Measurements from ENCODE around the gene RIMS4. TPM values are rescaled to one million over a fixed set of nuclear protein-coding genes. Genes with fewer than 3 reads are reported as not detected.

Gene RIMS4
- total and polyA plus RNA-seq, 4 donors = not detected

GRCh38 chr20:44746367-44747165 is 63.8 kb downstream of the RIMS4 start:
- 24% methylated on average over 12 of the region's 12 CpGs for WGBS
- H3K4me1 ChIP-seq (ENCODE audit: control insufficient read depth in 4 of 4, insufficient read depth in 4 of 4, low read length in 3 of 4) = peaks cover 7 to 14% (median 8%) of the 10 kb centered on the region in 4 donors
- H3K9ac ChIP-seq (ENCODE audit: low read depth in 1 of 2, low read length in 2 of 2) = no peak overlapping the region
- TF ChIP-seq RAD21 (IDR thresholded peaks at IDR 0.05) = no peak
- no peak for TF ChIP-seq HNF4G (IDR thresholded peaks at IDR 0.05)
- TF ChIP-seq FOXA2 (IDR thresholded peaks at IDR 0.05) = no peak
- TF ChIP-seq, protein P1, sequence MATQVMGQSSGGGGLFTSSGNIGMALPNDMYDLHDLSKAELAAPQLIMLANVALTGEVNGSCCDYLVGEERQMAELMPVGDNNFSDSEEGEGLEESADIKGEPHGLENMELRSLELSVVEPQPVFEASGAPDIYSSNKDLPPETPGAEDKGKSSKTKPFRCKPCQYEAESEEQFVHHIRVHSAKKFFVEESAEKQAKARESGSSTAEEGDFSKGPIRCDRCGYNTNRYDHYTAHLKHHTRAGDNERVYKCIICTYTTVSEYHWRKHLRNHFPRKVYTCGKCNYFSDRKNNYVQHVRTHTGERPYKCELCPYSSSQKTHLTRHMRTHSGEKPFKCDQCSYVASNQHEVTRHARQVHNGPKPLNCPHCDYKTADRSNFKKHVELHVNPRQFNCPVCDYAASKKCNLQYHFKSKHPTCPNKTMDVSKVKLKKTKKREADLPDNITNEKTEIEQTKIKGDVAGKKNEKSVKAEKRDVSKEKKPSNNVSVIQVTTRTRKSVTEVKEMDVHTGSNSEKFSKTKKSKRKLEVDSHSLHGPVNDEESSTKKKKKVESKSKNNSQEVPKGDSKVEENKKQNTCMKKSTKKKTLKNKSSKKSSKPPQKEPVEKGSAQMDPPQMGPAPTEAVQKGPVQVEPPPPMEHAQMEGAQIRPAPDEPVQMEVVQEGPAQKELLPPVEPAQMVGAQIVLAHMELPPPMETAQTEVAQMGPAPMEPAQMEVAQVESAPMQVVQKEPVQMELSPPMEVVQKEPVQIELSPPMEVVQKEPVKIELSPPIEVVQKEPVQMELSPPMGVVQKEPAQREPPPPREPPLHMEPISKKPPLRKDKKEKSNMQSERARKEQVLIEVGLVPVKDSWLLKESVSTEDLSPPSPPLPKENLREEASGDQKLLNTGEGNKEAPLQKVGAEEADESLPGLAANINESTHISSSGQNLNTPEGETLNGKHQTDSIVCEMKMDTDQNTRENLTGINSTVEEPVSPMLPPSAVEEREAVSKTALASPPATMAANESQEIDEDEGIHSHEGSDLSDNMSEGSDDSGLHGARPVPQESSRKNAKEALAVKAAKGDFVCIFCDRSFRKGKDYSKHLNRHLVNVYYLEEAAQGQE (IDR thresholded peaks at IDR 0.05) = no peak
- DNase-seq (ENCODE audit: low spot score) = no peak
- no peaks in the 10 kb centered on the region for H3K36me3 ChIP-seq (ENCODE audit: control insufficient read depth in 4 of 4, insufficient read depth in 3 of 4, low read depth in 1 of 4, low read length in 3 of 4)
- no peaks in the 10 kb centered on the region for H3K27me3 ChIP-seq (ENCODE audit: control insufficient read depth in 4 of 4, insufficient read depth in 4 of 4, low read length in 3 of 4)
- H3K4me3 ChIP-seq (ENCODE audit: low read depth in 1 of 3, low read length in 3 of 3) = peak overlapping the region in 1 of 3 donors; percentile 53
- H3K9me3 ChIP-seq (ENCODE audit: control insufficient read depth in 4 of 4, low read length in 3 of 4) = no peaks in the 10 kb centered on the region
- no peak overlapping the region for H3K27ac ChIP-seq (ENCODE audit: low read depth in 1 of 2, low read length in 2 of 2)

- Histone ChIP-seq H3K9me3 (ENCODE audit: control insufficient read depth in 4 of 4, low read length in 3 of 4) (no peaks in the 10 kb centered on the region), H3K27me3 (ENCODE audit: control insufficient read depth in 4 of 4, insufficient read depth in 4 of 4, low read length in 3 of 4) (no peaks in the 10 kb centered on the region), H3K9ac (ENCODE audit: low read depth in 1 of 2, low read length in 2 of 2) (no peak within 1 kb of the TSS), H3K4me3 (ENCODE audit: low read depth in 1 of 3, low read length in 3 of 3) (peak within 1 kb of the TSS in 2 of 3 donors; percentile 44 to 53), H3K27ac (ENCODE audit: low read depth in 1 of 2, low read length in 2 of 2) (no peak within 1 kb of the TSS), H3K36me3 (ENCODE audit: control insufficient read depth in 4 of 4, insufficient read depth in 3 of 4, low read depth in 1 of 4, low read length in 3 of 4) (no peaks in the 10 kb centered on the region), H3K4me1 (ENCODE audit: control insufficient read depth in 4 of 4, insufficient read depth in 4 of 4, low read length in 3 of 4) (peaks cover 7 to 14% (median 8%) of the 10 kb centered on the region in 4 donors)
- TF ChIP-seq, protein P2, sequence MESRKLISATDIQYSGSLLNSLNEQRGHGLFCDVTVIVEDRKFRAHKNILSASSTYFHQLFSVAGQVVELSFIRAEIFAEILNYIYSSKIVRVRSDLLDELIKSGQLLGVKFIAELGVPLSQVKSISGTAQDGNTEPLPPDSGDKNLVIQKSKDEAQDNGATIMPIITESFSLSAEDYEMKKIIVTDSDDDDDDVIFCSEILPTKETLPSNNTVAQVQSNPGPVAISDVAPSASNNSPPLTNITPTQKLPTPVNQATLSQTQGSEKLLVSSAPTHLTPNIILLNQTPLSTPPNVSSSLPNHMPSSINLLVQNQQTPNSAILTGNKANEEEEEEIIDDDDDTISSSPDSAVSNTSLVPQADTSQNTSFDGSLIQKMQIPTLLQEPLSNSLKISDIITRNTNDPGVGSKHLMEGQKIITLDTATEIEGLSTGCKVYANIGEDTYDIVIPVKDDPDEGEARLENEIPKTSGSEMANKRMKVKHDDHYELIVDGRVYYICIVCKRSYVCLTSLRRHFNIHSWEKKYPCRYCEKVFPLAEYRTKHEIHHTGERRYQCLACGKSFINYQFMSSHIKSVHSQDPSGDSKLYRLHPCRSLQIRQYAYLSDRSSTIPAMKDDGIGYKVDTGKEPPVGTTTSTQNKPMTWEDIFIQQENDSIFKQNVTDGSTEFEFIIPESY (IDR thresholded peaks at IDR 0.05) = no peak
- TF ChIP-seq NR2F2 (IDR thresholded peaks at IDR 0.05) (no peak), JUND (IDR thresholded peaks at IDR 0.05) (no peak), HNF4A (conservative IDR thresholded peaks at IDR 0.05) (no peak), HNF4G (IDR thresholded peaks at IDR 0.05) (no peak), SP1 (IDR thresholded peaks at IDR 0.05) (no peak), EGR1 (IDR thresholded peaks at IDR 0.05; ENCODE audit: low read depth in 2 of 2) (no peak), FOXA2 (IDR thresholded peaks at IDR 0.05) (no peak), MAX (IDR thresholded peaks at IDR 0.05) (no peak), FOXA1 (IDR thresholded peaks at IDR 0.05) (no peak), RXRA (IDR thresholded peaks at IDR 0.05) (no peak), RAD21 (IDR thresholded peaks at IDR 0.05) (no peak), YY1 (IDR thresholded peaks at IDR 0.05) (no peak), TAF1 (conservative IDR thresholded peaks at IDR 0.05) (no peak)
- TF ChIP-seq, protein P3, sequence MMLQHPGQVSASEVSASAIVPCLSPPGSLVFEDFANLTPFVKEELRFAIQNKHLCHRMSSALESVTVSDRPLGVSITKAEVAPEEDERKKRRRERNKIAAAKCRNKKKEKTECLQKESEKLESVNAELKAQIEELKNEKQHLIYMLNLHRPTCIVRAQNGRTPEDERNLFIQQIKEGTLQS (IDR thresholded peaks at IDR 0.05) = no peak
- TF ChIP-seq, protein P1 (IDR thresholded peaks at IDR 0.05) = no peak
- no peak for DNase-seq (ENCODE audit: low spot score)
- WGBS = 3% methylated on average over 81 of the region's 81 CpGs
Measured at GRCh38 chr20:44745598-44746366, 64.6 kb downstream of the RIMS4 start, which contains the start of gene KCNK15. KCNK15 (plus strand) TSS chr20:44745865; CDS start chr20:44745911, 46 bp downstream.

Data from liver (tissue), 9 donors.